Stimulated activated CD8-positive, alpha-beta memory T cell treated with anti-CD3 and anti-CD28 coated beads, Interleukin-4, amount 100 ng/mL, for 24 hours (primary cell): ENCODE results near the gene ADIG.

ENCODE experiments used
- DNase-seq: peaks from one replicate; pipeline ENCODE4 v3.0.0-alpha.2; 2020; ENCODE audit warnings: low read depth

The ADIG gene

GRCh38 chr20:38633577-38634093 is 52.6 kb downstream of the ADIG start:
- DNase-seq: peak; percentile 37

DNA sequence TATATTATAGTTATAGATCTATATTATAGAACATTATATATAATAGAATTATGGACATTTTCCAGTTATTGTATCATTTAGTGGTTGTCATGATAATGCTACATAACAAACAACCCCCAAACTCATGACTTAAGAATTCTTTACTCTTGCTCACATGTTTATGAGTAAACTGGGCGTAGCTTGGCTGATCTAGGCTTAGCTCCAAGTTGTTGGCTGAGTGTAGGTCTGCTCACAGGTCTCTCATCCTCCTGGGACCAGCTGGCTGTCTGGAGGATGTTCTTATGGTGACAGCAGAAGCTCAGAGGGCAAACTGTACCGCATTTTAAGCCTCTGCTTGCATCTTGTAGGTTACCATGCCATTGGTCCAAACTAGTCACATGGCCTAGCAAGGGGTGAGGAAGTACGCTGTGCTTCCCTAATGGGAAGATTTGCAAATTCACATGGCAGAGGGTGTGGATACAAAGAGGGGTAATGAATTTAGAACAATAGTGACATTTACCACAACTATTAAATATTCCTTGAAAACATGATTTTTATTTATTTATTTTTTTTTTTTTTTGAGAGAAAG is 54.8 kb downstream of the ADIG start:
- no peak for DNase-seq
